IPS DF 19.7 (cell line): Measurements from ENCODE around the gene SHANK3.
"Not testable (repeated sequence)": the region's sequence is repeated elsewhere in the genome, so short reads cannot be mapped to it uniquely, and the experiment has no call there.

Experiments
- DNase-seq: peaks from one replicate; pipeline ENCODE4 v3.0.0-alpha.2; 2013; ENCODE audit warnings: low read depth, low spot score

Gene SHANK3

GRCh38 chr22:50672471-50673230 is at the start of gene SHANK3:
SHANK3 (plus strand) TSS chr22:50672823.
- no peak for DNase-seq

- no peak for DNase-seq
Observed at GRCh38 chr22:50624347-50625130, 48.1 kb upstream of the SHANK3 start.

GRCh38 chr22:50625131-50625567 is 47.5 kb upstream of the SHANK3 start:
- no peak for DNase-seq

GRCh38 chr22:50625568-50626313 is 46.9 kb upstream of the SHANK3 start:
- DNase-seq = no peak

- DNase-seq = no peak
Observed at GRCh38 chr22:50626314-50626849, 46.2 kb upstream of the SHANK3 start.

- no peak for DNase-seq
Observed at GRCh38 chr22:50626850-50627641, 45.6 kb upstream of the SHANK3 start.

GRCh38 chr22:50627642-50628542 is 44.7 kb upstream of the SHANK3 start, which contains the start of gene ARSA:
ARSA (minus strand) TSS chr22:50628152; CDS start chr22:50627779, 373 bp downstream.
- DNase-seq = peak; percentile 28

GRCh38 chr22:50628543-50629134 is 44.0 kb upstream of the SHANK3 start:
- no peak for DNase-seq

- DNase-seq = no peak
Observed at GRCh38 chr22:50630376-50630775, 42.2 kb upstream of the SHANK3 start.

- no peak for DNase-seq
Observed at GRCh38 chr22:50633086-50633485, 39.5 kb upstream of the SHANK3 start.

GRCh38 chr22:50633771-50634170 is 38.9 kb upstream of the SHANK3 start:
- no peak for DNase-seq

GRCh38 chr22:50635591-50635990 is 37.0 kb upstream of the SHANK3 start:
- DNase-seq = no peak

GRCh38 chr22:50640296-50640695 is 32.3 kb upstream of the SHANK3 start:
- not testable (repeated sequence) for DNase-seq

GRCh38 chr22:50640857-50641647 is 31.6 kb upstream of the SHANK3 start:
- DNase-seq = no peak

GRCh38 chr22:50641696-50642607 is 30.7 kb upstream of the SHANK3 start:
- peak; percentile 70 for DNase-seq

GRCh38 chr22:50643021-50643820 is 29.4 kb upstream of the SHANK3 start:
- not testable (repeated sequence) for DNase-seq

- DNase-seq = not testable (repeated sequence)
Observed at GRCh38 chr22:50643821-50644101, 28.9 kb upstream of the SHANK3 start.
